Lung (tissue), 12 donors: ENCODE measurements around the gene MLH1. TPM values are rescaled to one million over a fixed set of nuclear protein-coding genes. Genes with fewer than 3 reads are reported as not detected.

Experiments
- ATAC-seq: fragments of 200-7000 bp; cut with Tn5 transposase; one replicate; pipeline ENCODE4 v1.9.1; 2020; ENCODE audit warnings: moderate number of reproducible peaks; ENCODE audit not compliant: insufficient read depth, low FRiP score
- DNase-seq, 3 donors: peaks; one replicate each; pipeline ENCODE4 v3.0.0-alpha.2; 2013 to 2017
- H3K27ac ChIP-seq, 2 donors: one replicate each; pipeline ENCODE4 v1.5.1; 2013; ENCODE audit warnings: mild to moderate bottlenecking in 2 of 2, moderate library complexity in 2 of 2, control low read depth in 1 of 2, inconsistent platforms in 1 of 2, low read depth in 1 of 2, low read length in 1 of 2
- H3K27me3 ChIP-seq, 3 donors: one replicate each; pipeline ENCODE4 v1.5.1; 2013; ENCODE audit warnings: low read length in 2 of 3; ENCODE audit not compliant: control insufficient read depth in 3 of 3, insufficient read depth in 3 of 3
- H3K36me3 ChIP-seq, 4 donors: one replicate each; pipeline ENCODE4 v1.5.1; 2013; ENCODE audit warnings: low read length in 4 of 4, mild to moderate bottlenecking in 1 of 4, moderate library complexity in 1 of 4; ENCODE audit not compliant: control insufficient read depth in 4 of 4, insufficient read depth in 4 of 4
- H3K4me1 ChIP-seq, 5 donors: one replicate each; pipeline ENCODE4 v1.5.1; 2013; ENCODE audit warnings: low read length in 5 of 5, mild to moderate bottlenecking in 2 of 5, moderate library complexity in 1 of 5; ENCODE audit not compliant: control insufficient read depth in 5 of 5, insufficient read depth in 5 of 5
- H3K4me3 ChIP-seq: one replicate; pipeline ENCODE4 v1.5.1; 2013; ENCODE audit warnings: mild to moderate bottlenecking, control low read depth, moderate library complexity
- H3K9ac ChIP-seq, 2 donors: one replicate each; pipeline ENCODE4 v1.5.1; 2013; ENCODE audit warnings: low read length in 2 of 2, control low read depth in 1 of 2; ENCODE audit not compliant: insufficient read depth in 1 of 2
- H3K9me3 ChIP-seq, 4 donors: one replicate each; pipeline ENCODE4 v1.5.1; 2013; ENCODE audit warnings: low read length in 3 of 4, mild to moderate bottlenecking in 1 of 4, moderate library complexity in 1 of 4; ENCODE audit not compliant: control insufficient read depth in 4 of 4, insufficient read depth in 3 of 4
- WGBS, 2 donors: extraction: QIAGEN DNeasy Blood & Tissue Kit; methylation state at CpG; one replicate each; pipeline ENCODE4 v1.1.7; 2013; 5-methylcytosine and 5-hydroxymethylcytosine counted together
- polyA plus RNA-seq, 2 donors: library from polyadenylated mRNA; stranded (reverse); fragments of 200-250 nt; gene quantifications; one replicate each; pipeline ENCODE4 v1.2.1, GENCODE V29; 2013
- total RNA-seq, 2 donors: library from RNA; depleted of rRNA in 1 of 2; stranded (reverse); fragments of >200 nt in 1 of 2; gene quantifications; one replicate each; pipeline ENCODE4 v1.2.1, GENCODE V29; 2014 to 2021
- TF ChIP-seq, protein P1 (sequence below): IDR thresholded peaks from 2 replicates; pipeline ENCODE4 v1.5.1; 2012; ENCODE audit warnings: mild to moderate bottlenecking; ENCODE audit errors: control extremely low read depth, extremely low read depth
- donor health status: control.
- donor health status: control.
- donor health status: Bipolar disorder and iron deficiency.
- donor health status: healthy.
- donor health status: DM: yes; HTN: yes; CAD: no.

Gene MLH1
- total and polyA plus RNA-seq, 4 donors: 14.3 to 66.4 (median 29.8) TPM

DNA sequence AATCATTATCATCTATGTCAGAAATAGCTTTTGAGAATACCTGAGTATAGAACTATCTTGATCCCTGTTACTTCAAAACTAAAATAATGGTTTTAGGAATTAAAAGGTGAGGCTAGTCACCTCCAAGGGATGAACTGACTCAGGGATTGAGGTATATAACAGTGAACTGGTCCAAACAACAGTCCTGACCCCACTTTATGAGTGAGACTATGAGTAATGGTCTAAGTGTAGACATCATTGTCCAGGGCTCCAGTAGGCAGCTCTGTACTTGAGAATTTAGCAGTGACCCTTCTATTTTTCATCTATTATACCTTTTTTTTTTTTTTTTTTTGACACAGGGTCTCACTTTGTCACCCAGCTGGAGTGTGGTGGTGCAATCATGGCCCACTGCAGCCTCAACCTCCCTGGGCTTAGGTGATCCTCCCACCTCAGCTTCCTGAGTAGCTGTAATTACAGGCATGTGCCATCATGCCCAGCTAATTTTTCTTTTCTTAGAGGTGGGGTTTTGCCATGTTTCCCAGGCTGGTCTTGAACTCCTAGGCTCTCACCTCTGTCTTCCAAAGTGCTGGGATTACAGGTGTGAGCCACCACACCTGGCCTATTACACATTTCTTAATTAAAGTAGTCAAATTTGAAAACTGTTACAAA lies 36.3 kb downstream of the MLH1 start:
- Histone ChIP-seq H3K27ac (peak overlapping the region in 1 of 2 donors; percentile 95), H3K4me3 (no peak overlapping the region)

DNA sequence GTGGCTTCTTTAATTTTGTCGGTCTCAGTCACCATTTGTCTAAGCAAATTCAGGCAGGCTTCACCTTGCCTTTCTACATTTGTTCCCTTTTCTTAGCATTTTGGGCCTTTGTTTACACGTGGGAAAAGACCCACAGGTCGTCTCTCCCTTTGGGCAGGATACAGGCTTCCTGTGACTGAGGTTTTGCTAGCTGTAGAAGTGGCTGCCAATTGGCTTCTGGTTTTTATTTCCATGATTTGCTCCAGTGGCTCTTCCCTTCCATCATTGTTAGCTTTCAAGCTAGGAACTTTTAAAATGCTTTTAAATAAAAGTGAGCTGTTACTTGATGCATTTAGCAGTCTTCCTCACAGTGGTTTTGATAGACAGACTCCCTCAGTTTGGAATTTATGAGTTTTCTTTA lies 37.3 kb downstream of the MLH1 start:
- Histone ChIP-seq H3K36me3 (peaks cover 12 to 26% (median 22%) of the 10 kb centered on the region in 4 donors), H3K27ac (peak overlapping the region in 1 of 2 donors; percentile 95), H3K4me1 (peaks cover 0 to 38% (median 22%) of the 10 kb centered on the region in 5 donors), H3K27me3 (no peaks in the 10 kb centered on the region), H3K9ac (no peak overlapping the region), H3K9me3 (no peaks in the 10 kb centered on the region), H3K4me3 (no peak overlapping the region)
- ATAC-seq (no peak), DNase-seq (peak in 2 of 3 donors; percentile 12 to 43)
- 41 to 48% methylated on average over 3 of the region's 3 CpGs for WGBS, 2 donors
- TF ChIP-seq, protein P1, sequence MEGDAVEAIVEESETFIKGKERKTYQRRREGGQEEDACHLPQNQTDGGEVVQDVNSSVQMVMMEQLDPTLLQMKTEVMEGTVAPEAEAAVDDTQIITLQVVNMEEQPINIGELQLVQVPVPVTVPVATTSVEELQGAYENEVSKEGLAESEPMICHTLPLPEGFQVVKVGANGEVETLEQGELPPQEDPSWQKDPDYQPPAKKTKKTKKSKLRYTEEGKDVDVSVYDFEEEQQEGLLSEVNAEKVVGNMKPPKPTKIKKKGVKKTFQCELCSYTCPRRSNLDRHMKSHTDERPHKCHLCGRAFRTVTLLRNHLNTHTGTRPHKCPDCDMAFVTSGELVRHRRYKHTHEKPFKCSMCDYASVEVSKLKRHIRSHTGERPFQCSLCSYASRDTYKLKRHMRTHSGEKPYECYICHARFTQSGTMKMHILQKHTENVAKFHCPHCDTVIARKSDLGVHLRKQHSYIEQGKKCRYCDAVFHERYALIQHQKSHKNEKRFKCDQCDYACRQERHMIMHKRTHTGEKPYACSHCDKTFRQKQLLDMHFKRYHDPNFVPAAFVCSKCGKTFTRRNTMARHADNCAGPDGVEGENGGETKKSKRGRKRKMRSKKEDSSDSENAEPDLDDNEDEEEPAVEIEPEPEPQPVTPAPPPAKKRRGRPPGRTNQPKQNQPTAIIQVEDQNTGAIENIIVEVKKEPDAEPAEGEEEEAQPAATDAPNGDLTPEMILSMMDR: no peak

More for the DNA sequence above, 36.3 kb downstream of the MLH1 start:
- TF ChIP-seq, protein P1: no peak
- Histone ChIP-seq H3K27me3 (no peaks in the 10 kb centered on the region), H3K9me3 (no peaks in the 10 kb centered on the region), H3K36me3 (peaks cover 12 to 26% (median 20%) of the 10 kb centered on the region in 4 donors), H3K4me1 (peaks cover 0 to 38% (median 22%) of the 10 kb centered on the region in 5 donors), H3K9ac (no peak overlapping the region)
- ATAC-seq (no peak), DNase-seq (no peak)

DNA sequence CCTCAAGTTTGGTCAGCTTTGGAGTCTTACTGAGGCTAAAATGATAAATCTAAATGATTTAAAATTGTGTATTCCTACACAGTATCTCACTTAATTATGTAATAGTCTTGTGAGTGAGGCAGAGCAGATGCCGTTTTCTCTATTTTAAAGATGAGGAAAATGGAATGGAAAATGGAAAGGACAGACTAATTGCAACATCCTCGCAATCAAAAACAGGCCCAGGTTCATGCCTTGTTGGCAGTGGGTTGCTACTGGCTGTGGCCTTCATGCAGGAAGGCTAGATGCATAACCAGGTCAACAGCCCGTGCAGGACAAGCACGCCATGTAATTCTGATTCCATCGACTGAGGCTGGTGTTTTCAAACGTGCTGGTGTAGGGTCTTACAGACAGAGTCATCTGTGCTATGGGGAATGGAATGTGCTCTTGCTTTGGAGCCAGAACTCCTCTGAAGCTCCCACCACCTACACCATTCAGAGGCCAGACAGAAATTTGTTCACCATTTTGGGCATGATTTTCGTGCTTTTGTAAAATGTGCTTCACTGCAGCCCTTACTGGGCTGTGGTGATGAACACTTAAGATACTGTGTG lies 37.9 kb downstream of the MLH1 start:
- WGBS, 2 donors: 80 to 86% methylated on average over 7 of the region's 7 CpGs
- Histone ChIP-seq H3K9ac (no peak overlapping the region), H3K9me3 (peaks cover 0 to 5% (median under 1%) of the 10 kb centered on the region in 4 donors), H3K36me3 (peaks cover 14 to 27% (median 24%) of the 10 kb centered on the region in 4 donors), H3K27me3 (no peaks in the 10 kb centered on the region), H3K4me1 (peaks cover 0 to 38% (median 22%) of the 10 kb centered on the region in 5 donors), H3K27ac (peak overlapping the region in 1 of 2 donors; percentile 95), H3K4me3 (no peak overlapping the region)
- TF ChIP-seq, protein P1: no peak
- ATAC-seq: no peak
- DNase-seq: peak in 2 of 3 donors; percentile 32 to 50
